Skeletal muscle tissue (tissue), 4 donors: ENCODE results near the gene GINM1. TPM values are rescaled to one million over a fixed set of nuclear protein-coding genes. Genes with fewer than 3 reads are reported as not detected.

Experiments used
- H3K27ac ChIP-seq: one replicate; pipeline ENCODE4 v1.7.0; 2013; ENCODE audit warnings: mild to moderate bottlenecking, low read depth, low read length, inconsistent platforms
- H3K27me3 ChIP-seq, 3 donors: one replicate each; pipeline ENCODE4 v1.7.0; 2013; ENCODE audit warnings: low read length in 3 of 3; ENCODE audit not compliant: control insufficient read depth in 3 of 3, insufficient read depth in 3 of 3
- H3K36me3 ChIP-seq, 3 donors: one replicate each; pipeline ENCODE4 v1.7.0; 2013; ENCODE audit warnings: low read length in 3 of 3; ENCODE audit not compliant: control insufficient read depth in 3 of 3, insufficient read depth in 3 of 3
- H3K4me1 ChIP-seq, 3 donors: one replicate each; pipeline ENCODE4 v1.7.0; 2013; ENCODE audit warnings: low read length in 3 of 3, mild to moderate bottlenecking in 3 of 3; ENCODE audit not compliant: control insufficient read depth in 3 of 3, insufficient read depth in 3 of 3
- H3K4me3 ChIP-seq, 3 donors: one replicate each; pipeline ENCODE4 v1.7.0; 2013; ENCODE audit warnings: low read length in 3 of 3
- H3K9ac ChIP-seq, 3 donors: one replicate each; pipeline ENCODE4 v1.7.0; 2013; ENCODE audit warnings: low read length in 3 of 3, mild to moderate bottlenecking in 3 of 3, moderate library complexity in 2 of 3, low read depth in 1 of 3
- H3K9me3 ChIP-seq, 3 donors: one replicate each; pipeline ENCODE4 v1.7.0; 2013; ENCODE audit warnings: low read length in 3 of 3; ENCODE audit not compliant: control insufficient read depth in 3 of 3
- total RNA-seq: library from RNA; depleted of rRNA; stranded (reverse); fragments of >200 nt; gene quantifications from one replicate; pipeline ENCODE4 v1.2.3, GENCODE V29; 2014
- donor health status: Osteomylitis.

GINM1 gene
- total RNA-seq, 1 donor from 2014 or later = 41.2 TPM

GRCh38 chr6:149592983-149593382 lies 26.8 kb downstream of the GINM1 start:
- no peaks in the 10 kb centered on the region for H3K4me1 ChIP-seq
- no peak overlapping the region for H3K9ac ChIP-seq
- no peak overlapping the region for H3K4me3 ChIP-seq
- H3K36me3 ChIP-seq = peaks cover 24 to 41% (median 38%) of the 10 kb centered on the region in 3 donors
- no peaks in the 10 kb centered on the region for H3K9me3 ChIP-seq
- H3K27me3 ChIP-seq = no peaks in the 10 kb centered on the region
- no peak overlapping the region for H3K27ac ChIP-seq

- Histone ChIP-seq H3K9me3 (no peaks in the 10 kb centered on the region), H3K4me1 (no peaks in the 10 kb centered on the region), H3K9ac (no peak overlapping the region), H3K4me3 (no peak overlapping the region), H3K27me3 (no peaks in the 10 kb centered on the region), H3K27ac (no peak overlapping the region), H3K36me3 (peaks cover 24 to 42% (median 40%) of the 10 kb centered on the region in 3 donors)
Observed at GRCh38 chr6:149593408-149593807, 27.2 kb downstream of the GINM1 start.

- Histone ChIP-seq H3K27ac (no peak overlapping the region), H3K9me3 (no peaks in the 10 kb centered on the region), H3K9ac (no peak overlapping the region), H3K27me3 (no peaks in the 10 kb centered on the region), H3K4me3 (no peak overlapping the region), H3K36me3 (peaks cover 11 to 26% (median 23%) of the 10 kb centered on the region in 3 donors), H3K4me1 (no peaks in the 10 kb centered on the region)
Observed at GRCh38 chr6:149600508-149600907, 34.3 kb downstream of the GINM1 start.

GRCh38 chr6:149608381-149608982 lies 42.3 kb downstream of the GINM1 start:
- Histone ChIP-seq H3K4me1 (no peaks in the 10 kb centered on the region), H3K4me3 (no peak overlapping the region), H3K9ac (no peak overlapping the region), H3K27me3 (no peaks in the 10 kb centered on the region), H3K27ac (no peak overlapping the region), H3K9me3 (peaks cover 0 to 3% (median 0%) of the 10 kb centered on the region in 3 donors), H3K36me3 (peaks cover under 1 to 3% (median 2%) of the 10 kb centered on the region in 3 donors)

GRCh38 chr6:149614337-149614736 lies 48.2 kb downstream of the GINM1 start:
- peaks cover 0 to 8% (median 0%) of the 10 kb centered on the region in 3 donors for H3K4me1 ChIP-seq
- no peak overlapping the region for H3K27ac ChIP-seq
- no peaks in the 10 kb centered on the region for H3K27me3 ChIP-seq
- H3K4me3 ChIP-seq = no peak overlapping the region
- peaks cover 0 to 10% (median 6%) of the 10 kb centered on the region in 3 donors for H3K36me3 ChIP-seq
- H3K9me3 ChIP-seq = peaks cover 0 to 3% (median 2%) of the 10 kb centered on the region in 3 donors
- H3K9ac ChIP-seq = no peak overlapping the region

GRCh38 chr6:149615805-149616204 lies 49.6 kb downstream of the GINM1 start:
- peaks cover 0 to 8% (median 0%) of the 10 kb centered on the region in 3 donors for H3K4me1 ChIP-seq
- no peak overlapping the region for H3K4me3 ChIP-seq
- H3K27me3 ChIP-seq = no peaks in the 10 kb centered on the region
- peaks cover 2 to 16% (median 6%) of the 10 kb centered on the region in 3 donors for H3K36me3 ChIP-seq
- no peak overlapping the region for H3K27ac ChIP-seq
- H3K9me3 ChIP-seq = peaks cover 0 to 3% (median 2%) of the 10 kb centered on the region in 3 donors
- no peak overlapping the region for H3K9ac ChIP-seq

- Histone ChIP-seq H3K4me3 (no peak overlapping the region), H3K36me3 (peaks cover 6 to 10% (median 8%) of the 10 kb centered on the region in 3 donors), H3K9me3 (no peaks in the 10 kb centered on the region), H3K27me3 (no peaks in the 10 kb centered on the region), H3K27ac (no peak overlapping the region), H3K9ac (no peak overlapping the region), H3K4me1 (no peaks in the 10 kb centered on the region)
Observed at GRCh38 chr6:149627672-149628071, 61.5 kb downstream of the GINM1 start.

- H3K4me3 ChIP-seq = no peak overlapping the region
- H3K9ac ChIP-seq = no peak overlapping the region
- no peaks in the 10 kb centered on the region for H3K9me3 ChIP-seq
- peaks cover 2 to 10% (median 4%) of the 10 kb centered on the region in 3 donors for H3K36me3 ChIP-seq
- no peak overlapping the region for H3K27ac ChIP-seq
- no peaks in the 10 kb centered on the region for H3K4me1 ChIP-seq
- no peaks in the 10 kb centered on the region for H3K27me3 ChIP-seq
Observed at GRCh38 chr6:149628875-149629510, 62.8 kb downstream of the GINM1 start.

GRCh38 chr6:149634315-149634714 lies 68.1 kb downstream of the GINM1 start:
- Histone ChIP-seq H3K9me3 (no peaks in the 10 kb centered on the region), H3K4me3 (no peak overlapping the region), H3K27me3 (no peaks in the 10 kb centered on the region), H3K4me1 (no peaks in the 10 kb centered on the region), H3K9ac (no peak overlapping the region), H3K36me3 (peaks cover 0 to 9% (median 4%) of the 10 kb centered on the region in 3 donors), H3K27ac (no peak overlapping the region)

- Histone ChIP-seq H3K27me3 (no peaks in the 10 kb centered on the region), H3K9me3 (no peaks in the 10 kb centered on the region), H3K4me1 (no peaks in the 10 kb centered on the region), H3K4me3 (no peak overlapping the region), H3K9ac (no peak overlapping the region), H3K36me3 (peaks cover 0 to 7% (median 4%) of the 10 kb centered on the region in 3 donors), H3K27ac (no peak overlapping the region)
Observed at GRCh38 chr6:149636124-149636523, 69.9 kb downstream of the GINM1 start.
